GM21447 (cell line): ENCODE measurements around the gene RNF4.
A peak's percentile ranks its signal among the peaks of the same experiment; 100 is the strongest.

ENCODE experiments used
- ATAC-seq: cut with Tn5 transposase; IDR thresholded peaks from one replicate; pipeline ENCODE4 v1.9.1; 2021; ENCODE audit not compliant: unreplicated experiment

Gene RNF4

DNA sequence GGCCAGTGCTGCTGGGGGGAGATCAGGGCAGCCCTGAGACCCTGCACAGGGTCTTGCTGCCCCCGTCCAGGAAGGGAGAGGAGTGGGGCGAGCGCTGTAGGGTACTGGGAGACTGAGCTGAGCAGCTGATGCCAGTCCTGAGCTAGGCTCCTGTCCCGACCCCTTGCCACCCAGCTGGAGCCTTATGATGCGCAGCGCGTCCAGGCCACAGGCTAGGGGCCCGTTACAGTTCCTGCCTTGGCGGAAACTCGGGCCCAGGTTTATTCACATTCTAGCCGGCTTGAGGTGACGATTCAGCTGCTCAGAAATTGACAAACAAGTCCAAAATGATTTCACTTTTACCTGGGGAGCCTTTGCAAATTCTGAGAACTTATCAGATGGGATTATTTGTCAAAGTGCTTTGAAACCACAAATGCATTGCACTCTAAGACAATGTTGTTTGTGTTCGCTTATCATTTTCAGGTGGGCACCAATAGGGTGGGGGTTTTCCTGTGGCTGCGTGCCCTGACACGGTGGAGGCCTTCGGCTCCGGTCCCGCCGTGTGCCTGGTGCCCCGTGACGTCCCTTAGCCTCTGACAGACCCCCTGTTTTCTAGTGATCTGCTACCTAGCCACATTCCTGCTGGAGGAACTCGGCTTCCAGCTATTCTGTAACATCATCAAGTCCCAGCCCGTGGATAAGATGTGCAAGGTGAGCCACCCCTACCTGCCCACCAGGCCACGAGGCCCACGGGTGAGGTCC is 31.3 kb upstream of the RNF4 start:
- no peak for ATAC-seq

DNA sequence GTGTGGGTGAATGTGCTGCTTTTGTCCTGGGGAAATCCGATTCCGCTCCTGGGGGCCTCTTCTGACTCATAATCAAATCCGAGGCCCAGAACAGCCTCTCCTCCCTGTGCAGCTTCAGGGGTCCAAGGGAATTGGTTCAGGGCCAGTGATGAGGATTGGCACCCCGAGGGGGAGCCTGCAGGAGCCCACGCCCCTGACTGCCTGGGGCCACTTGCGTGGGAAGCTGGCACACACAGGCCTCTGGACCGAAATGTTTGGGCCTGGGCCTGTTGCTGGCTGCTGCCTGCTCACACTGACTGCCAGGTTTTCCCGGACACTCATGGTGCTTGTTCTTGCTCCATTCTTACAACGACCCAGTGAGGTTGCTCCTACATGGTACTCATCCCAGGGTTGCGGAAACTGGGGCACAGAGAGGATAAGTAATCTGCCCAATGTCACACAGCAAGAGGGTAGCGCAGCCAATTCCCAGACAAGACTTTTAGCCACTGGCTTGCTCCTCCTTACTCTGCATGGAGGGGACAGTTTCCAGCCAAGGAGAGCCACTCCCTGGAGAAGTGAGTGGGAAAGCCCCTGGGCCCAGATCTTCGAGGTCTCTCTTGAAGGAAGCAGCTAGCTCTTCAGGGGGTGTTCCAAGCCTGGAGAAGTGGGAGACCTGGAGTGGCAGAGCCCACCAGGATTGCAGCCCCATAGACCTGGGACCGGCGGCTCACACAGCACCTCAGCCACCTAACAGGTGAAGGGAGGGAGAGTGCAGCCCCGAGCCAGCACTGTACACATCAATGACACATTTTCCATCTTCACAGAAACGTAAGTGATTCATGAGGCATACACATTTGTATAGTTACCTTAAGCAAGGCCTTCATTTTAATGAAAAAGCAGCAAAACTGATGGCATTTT is 29.8 kb upstream of the RNF4 start:
- no peak for ATAC-seq

DNA sequence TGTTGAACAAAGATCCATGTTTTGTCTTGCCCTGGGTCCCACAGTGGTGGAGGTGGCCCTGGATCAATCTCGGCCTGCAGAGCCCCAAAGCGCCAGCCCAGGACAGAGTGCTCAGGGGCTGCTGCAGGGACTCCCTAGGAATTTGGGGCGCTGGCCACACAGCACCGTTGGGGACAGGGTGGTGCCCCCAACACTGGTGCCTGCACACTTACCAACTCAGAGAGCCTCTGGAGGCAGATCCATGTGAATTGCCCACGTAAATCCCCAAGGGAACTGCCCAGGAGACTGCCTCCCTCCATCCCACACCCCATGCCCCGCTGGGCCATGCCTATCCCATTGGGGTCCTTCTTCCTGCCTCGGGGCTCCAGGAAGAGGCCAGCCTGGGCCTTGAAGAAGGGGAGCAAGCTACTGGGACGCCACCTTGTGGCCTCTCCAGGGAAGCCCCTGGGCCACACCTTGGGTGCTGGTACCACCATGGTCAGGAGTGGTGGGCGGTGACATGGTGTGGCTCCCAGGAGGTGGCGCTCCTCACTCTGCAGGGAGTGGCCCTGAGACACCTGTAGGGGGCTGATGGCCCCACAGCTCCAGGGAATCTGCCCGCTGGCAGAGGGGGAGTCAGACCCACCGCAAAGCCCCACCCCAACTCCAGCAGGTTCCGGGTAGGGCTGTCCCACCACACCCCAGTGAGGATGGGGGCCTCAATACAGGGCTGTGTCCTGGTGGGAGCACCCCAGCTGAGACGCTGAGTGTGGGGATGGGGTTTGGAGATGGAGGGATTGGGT is 27.3 kb upstream of the RNF4 start:
- peak; percentile 88 for ATAC-seq

DNA sequence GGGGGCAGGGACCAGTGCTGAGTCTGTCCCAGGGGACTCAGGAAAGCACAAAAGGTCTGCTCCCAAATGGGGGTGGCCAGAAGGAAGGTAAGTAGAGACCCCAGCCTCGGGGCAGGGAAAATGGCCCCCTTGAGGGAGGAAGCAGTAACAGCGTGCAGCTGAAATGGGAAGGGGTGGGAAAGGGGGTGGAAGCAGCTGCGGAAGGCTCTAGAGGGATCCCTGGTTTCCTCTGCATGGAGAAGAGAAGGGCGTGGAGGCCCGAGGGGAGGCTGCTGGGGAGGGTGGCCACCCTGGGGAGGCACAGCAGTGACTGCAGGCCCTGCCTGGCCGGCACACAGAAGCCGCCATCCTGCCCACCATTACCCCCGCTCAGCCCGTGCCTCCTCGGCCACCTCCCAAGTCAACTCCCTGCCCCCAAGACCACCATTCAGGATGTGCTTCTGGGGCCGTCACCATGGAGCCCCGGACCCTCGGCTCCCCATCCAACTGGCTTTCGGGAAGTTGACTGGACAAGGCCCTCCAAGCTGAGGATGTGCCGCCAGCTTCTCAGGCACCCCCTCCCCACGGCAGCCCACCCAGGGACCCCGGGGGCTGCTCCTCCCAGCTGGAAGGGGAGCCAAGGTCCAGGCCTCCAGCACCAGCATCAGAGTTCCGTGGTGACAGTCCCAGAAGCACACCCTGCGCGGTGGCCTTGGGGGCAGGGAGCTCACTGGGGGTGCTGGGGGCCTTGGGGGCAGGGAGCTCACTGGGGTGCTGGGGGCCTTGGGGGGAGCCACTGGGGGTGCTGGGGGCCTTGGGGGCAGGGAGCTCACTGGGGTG is 26.5 kb upstream of the RNF4 start:
- no peak for ATAC-seq

DNA sequence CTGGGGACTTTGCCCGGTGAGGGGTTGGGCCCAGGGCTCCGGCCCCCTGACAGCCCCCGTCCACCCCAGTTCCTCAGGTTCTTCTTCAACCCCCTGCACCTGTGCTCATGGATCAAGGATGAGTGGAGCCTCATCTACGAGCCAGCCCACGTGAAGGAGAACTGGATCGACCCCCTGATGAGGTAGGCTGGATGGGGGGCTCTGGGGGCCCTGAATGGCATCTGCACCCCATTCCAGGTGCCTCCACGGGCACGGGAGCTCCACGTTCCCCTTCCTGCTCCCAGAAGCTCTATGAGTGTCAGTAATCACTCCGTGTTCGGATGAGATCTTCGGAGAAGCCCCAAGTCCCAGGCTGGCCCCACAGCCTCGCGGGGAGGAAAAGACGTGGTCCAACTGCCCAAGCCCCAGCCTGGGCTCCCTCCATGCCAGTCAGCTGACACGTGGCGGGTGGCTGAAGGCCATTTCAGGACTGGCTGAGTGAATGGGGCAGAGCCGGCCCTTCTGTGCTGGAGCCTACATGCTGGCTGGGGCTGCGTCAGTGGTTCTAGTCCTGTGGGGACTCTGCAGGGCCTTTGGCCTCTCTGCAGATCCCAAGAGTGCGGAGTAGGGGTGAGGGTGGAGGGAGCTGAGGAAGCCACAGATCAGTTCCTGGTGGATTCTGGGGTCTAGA is 25.7 kb upstream of the RNF4 start:
- ATAC-seq = no peak

DNA sequence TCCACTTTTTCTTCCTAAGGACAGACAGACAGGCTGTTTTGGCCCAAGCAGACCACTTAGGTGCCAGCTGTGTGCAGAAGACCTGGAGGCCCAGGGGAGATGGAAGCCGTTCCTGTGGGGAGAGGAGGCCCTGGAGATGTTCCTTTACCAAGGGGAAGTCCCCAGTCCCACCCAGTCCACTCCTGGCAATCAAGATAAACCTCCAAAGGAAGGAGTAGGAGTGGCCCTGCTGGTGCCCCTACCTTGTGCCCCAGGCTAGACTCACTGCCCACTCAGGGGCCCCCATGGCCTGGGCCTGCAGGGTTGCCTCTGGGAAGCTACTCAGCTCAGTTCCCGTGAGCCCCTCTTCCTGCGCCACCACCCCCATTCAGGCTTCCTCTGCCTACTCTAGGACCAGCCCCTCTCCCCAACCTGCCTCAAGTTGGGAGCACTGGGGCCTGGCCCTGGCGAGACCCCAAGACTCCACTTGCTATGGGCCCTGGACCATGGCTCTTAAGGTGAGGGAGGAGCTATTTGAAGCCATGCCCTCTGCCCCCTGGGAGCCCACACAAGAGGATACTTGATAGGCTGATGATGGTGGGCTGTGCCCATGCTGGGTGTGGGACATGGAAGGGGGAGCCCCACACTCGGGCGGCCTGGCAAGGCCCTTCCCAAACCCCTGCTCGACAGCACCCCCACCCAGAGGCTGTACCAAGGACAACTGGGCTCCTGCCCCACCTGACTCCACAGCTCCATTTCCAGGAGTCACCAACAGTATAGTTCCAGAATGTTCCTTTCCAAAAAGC is 24.8 kb upstream of the RNF4 start:
- no peak for ATAC-seq

DNA sequence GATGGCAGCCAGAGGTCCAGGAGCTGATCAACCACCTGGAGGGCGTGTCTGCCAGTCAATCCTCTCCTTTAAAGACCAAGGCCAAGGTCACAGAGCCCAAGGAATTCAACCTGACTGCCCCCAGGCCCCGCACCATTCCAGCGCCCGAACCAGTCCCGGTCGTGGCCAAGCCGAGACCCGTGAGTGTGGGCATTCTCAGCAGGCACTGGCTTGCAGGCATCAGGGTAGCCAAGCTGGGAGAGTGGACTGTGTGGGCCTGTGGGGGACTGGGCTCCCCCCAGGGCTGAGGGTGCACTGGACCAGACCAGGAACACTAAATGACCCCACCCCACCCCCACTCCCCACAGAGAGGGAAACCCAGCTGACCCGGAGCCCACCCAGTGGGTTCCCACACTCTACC is 23.8 kb upstream of the RNF4 start:
- ATAC-seq = no peak

DNA sequence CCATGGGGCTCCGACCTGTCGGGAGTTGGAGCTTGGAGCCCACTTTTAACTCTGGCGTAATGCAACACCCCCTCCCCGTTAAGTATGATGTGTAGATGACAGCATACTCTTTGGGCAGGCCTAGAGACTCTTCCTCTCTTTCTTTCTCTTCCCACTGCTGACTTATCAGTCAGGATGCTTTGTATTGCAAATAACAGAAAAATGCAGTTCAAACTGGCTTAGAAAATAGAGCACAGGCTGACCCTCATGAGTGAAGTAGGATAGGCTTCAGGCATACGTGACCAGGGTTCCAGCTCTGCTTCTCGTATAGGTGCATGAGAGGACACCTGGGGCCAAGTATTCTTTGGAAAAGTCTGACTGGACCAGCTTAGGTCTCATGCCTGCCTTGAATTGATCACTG is 23.3 kb upstream of the RNF4 start:
- no peak for ATAC-seq

DNA sequence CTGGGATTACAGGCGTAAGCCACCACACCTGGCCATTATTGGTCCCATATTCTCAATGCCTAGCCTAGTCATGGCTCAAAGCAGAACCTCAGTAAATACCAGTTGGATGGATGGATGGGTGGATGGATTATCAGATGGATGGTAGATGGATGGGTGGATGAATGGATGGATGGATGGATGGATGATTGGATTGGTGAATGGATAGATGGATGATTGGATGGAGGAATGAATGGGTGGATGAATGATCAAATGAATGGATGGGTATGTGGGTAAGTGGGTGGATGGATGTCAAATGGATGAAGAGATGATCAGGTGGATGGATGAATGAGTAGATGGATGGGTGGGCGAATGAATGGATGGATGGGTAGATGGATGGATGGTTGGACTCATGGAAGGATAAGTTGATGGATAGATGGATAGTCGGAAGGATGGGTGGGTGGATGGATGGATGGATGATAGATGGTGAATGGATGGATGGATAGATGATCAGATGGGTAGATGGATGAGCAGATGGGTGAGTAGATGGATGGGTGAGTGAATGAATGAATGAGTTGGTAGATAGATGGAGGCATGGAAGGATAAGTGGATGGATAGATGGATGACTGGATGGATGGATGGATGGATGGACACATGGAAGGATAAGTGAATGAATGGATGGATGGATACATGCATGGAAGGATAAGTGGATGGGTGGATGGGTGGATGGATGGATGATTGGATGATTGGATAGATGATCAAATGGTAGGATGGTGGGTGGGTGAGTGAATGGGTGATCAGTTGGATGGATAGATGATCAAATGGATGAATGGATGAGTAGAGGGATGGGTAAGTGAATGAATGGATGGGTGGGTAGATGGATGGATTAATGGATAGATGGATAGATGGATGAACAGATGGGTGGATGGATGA is 22.0 kb upstream of the RNF4 start:
- no peak for ATAC-seq

DNA sequence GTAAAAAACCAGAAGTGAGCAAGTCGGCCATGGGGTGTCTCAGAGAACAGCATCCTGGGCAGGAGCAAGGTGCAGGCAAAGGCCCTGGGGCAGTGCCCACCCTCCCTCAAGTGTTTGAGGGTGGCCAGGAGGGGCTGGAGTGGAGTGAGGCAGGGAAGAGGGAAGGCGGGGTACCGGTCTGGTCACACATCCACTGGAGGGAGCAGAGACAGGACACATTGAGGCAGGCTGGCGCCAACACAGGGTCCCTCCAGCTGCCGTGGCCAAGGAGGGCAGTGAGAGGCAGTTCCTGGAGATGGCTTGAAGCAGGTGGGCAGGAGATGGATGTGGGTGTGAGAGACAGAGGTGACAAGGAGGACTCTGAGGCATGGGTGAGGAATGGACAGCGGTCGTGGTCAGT is 20.3 kb upstream of the RNF4 start:
- no peak for ATAC-seq

DNA sequence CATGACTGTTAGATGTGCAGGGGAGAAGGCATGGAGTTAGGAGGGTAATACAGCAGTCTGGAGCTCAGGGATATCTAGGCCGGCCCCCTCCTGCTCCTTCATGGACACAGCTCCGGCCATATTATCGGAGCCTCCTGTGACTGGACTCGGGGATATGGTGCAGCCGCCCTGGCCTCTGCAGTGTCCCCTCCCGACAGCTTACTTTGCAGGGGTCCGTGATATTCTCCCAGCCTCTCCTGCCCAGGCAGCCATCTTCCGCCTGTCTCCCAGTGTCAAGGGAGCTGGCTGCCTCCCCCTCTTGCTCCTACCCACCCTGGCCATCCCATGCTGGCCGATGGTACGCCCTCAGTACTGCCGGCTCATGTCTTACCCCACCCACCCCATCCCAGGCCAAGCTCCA is 19.9 kb upstream of the RNF4 start:
- ATAC-seq = no peak

DNA sequence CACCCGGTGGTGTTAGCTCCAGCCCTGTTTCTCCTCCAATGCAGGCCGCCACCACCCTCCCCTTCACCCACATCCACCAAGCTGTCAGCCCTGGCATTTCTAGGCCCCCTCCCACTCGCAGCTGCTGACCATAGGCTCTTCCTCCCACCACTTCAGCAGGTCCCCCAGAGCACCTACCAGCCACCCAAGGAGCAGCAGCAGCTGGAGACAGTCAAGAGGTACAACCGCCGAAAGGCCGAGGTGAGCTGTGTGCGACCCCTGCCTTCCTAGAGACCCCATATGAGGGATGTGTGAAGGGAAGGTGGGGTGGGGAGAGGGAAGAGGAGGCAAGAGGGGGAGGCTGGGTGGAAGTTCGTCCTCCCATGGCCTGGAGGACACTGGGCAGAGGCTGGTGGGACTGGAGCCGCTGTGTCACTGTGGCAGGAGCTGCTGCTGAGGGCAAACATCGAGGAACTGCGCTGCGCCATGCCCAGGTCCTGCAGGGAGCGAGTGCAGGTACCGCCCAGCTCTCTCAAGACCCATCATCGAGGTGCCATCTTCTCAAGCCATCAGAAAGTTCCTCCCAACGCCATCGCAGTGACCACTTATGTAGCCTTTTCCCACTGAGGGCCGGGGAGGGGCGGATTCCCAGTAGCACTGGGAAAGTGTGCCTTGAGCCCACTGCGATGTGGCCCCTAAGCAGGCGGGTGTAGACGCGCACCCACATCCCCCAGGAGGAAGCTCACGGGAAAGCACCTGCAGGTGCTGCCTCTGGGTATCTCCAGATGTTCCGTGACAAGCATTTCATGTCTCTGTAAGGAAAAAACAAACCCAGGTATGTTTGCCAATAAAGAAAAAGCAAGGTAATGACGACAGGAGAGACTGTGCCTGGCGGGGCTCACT is 19.2 kb upstream of the RNF4 start:
- no peak for ATAC-seq

DNA sequence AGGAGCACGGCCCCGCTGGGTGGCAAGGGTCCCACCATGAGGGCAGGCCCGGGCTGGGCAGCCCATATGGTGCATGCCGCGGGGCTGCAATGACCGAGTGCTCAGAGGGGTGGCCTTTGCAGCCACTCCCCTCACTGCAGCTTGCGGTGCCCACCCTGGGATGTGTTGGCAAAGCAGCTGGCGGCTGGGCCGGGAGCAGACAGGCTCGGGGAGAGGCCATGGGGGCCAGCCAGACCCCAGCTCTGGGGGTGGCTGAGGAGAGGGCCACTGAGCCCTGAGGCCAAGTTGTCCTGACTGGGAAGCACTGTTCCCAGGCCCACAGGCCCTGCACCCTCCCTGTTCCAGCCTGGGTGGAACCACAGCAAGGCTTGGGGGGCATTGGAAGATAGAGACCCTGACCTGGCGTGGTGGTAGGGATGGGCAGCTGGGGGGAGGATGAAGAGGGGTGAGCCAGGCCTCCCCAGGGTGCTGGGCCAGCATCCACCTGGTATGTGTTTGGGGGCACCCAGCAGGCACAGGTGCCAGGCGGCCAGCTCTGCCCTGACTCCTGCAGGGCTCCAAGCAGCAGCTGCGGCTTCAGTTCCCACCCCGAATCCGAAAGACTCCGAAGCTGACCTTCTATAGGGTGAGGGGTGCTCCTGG is 18.4 kb upstream of the RNF4 start:
- ATAC-seq = no peak

DNA sequence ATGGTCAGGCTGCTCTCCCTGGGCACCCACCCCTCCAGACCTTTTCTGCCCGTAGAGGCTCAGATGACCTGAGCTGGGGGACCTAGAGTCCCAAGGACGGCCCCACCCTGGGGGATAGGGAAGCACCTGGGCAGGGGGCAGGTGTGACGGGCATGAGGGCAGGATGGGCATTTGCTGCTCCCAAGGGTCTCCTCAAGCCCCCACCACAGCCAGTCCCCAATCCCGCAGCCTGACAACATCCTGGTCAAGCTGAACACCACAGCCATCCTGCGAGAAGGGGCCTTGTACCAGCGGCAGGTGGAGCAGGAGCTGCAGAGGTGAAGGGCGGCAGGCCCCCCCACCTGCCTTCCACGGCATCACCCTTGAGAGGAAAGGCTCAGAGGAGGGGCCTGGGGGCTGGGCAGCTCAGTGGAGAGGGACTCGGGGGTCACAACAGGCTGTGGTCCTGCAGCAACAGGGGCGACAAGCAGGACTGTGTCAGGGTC is 17.8 kb upstream of the RNF4 start:
- ATAC-seq = no peak

DNA sequence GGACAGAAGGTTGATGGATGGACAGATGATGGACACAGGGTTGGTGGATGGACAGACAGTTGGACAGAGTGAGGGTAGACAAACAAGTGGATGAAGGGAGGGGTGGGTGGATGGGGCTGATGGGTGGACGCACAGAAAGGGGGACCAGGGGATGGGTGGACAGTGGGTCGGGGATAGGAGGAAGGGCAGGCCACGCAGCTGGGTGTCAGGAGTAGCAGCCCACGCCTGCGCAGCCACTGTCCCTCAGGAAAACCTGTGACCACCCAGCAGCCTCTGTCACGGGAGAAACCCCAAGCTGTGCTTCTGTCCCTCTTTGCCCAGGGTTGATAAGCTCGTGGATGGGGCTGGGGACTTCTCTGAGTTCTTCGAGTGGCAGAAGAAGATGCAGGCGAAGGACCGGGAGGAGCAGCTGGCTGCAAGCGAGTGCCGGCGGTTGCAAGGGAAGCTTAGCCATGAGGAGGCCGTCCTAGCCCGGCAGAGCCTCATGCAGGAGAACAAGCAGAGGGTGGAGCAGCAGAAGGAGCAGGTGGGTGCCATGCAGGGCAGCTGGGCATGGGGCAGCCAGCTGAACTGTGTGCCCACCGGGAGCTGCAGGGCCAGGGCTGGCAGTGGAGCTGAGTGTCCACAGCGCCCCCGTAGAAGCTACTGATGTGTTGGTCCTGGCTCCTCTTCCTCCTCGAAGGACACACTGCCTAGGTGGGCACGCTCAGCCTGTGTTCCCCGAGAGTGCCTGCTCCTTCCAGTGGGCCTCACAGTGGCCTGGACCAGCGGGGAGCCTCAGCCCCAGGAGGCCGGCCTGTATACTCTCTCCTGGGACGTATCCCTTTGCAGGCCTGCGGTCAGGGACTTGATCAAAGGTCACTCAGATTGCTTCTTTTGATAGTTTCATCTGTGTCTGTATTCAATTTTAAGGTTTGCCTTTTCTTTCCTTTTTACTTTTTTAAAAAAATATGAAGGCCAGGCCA is 16.8 kb upstream of the RNF4 start:
- no peak for ATAC-seq
